Heart left ventricle (tissue), 16 donors: ENCODE results near the gene CDHR5. TPM values are rescaled to one million over a fixed set of nuclear protein-coding genes. Genes with fewer than 3 reads are reported as not detected.

ENCODE experiments used
- ATAC-seq, 4 donors: fragments of 200-7000 bp; cut with Tn5 transposase; one replicate each; pipeline ENCODE4 v1.9.1; 2020 to 2022; ENCODE audit warnings: moderate library complexity in 4 of 4, mild to moderate bottlenecking in 3 of 4, moderate number of reproducible peaks in 1 of 4
- DNase-seq, 5 donors: peaks; one replicate each; pipeline ENCODE4 v3.0.0-alpha.2; 2020
- H3K27ac ChIP-seq, 12 donors: fragments of 200-600 bp; sonication (generic) in 4 of 12; one replicate each; pipeline versions ENCODE4 v1.5.0 to v1.8.0; 2016 to 2022; ENCODE audit warnings: mild to moderate bottlenecking in 2 of 12
- H3K27me3 ChIP-seq, 9 donors: fragments of 200-600 bp; sonication (generic) in 2 of 9; one replicate each; pipeline versions ENCODE4 v1.5.1 to v1.8.0; 2016 to 2022; ENCODE audit warnings: mild to moderate bottlenecking in 3 of 9
- H3K36me3 ChIP-seq, 9 donors: fragments of 200-600 bp; sonication (generic) in 2 of 9; one replicate each; pipeline versions ENCODE4 v1.5.0 to v1.8.0; 2018 to 2022; ENCODE audit warnings: mild to moderate bottlenecking in 2 of 9
- H3K4me1 ChIP-seq, 12 donors: fragments of 200-600 bp; sonication (generic) in 4 of 12; one replicate each; pipeline versions ENCODE4 v1.5.0 to v1.8.0; 2016 to 2022; ENCODE audit warnings: mild to moderate bottlenecking in 3 of 12
- H3K4me3 ChIP-seq, 12 donors: fragments of 200-600 bp; sonication (generic) in 4 of 12; one replicate each; pipeline versions ENCODE4 v1.5.0 to v1.8.0; 2017 to 2022; ENCODE audit warnings: mild to moderate bottlenecking in 9 of 12, moderate library complexity in 4 of 12
- H3K9me3 ChIP-seq, 12 donors: fragments of 200-600 bp; sonication (generic) in 4 of 12; one replicate each; pipeline versions ENCODE4 v1.5.0 to v1.8.0; 2016 to 2022; ENCODE audit warnings: mild to moderate bottlenecking in 1 of 12
- CTCF ChIP-seq, 12 donors: fragments of 200-600 bp; sonication (generic) in 4 of 12; IDR thresholded peaks; one replicate each; pipeline versions ENCODE4 v1.5.0 to v1.8.0; 2018 to 2022; ENCODE audit warnings: antibody characterized with exemption in 12 of 12, mild to moderate bottlenecking in 5 of 12
- POLR2A ChIP-seq, 2 donors: fragments of 450-650 bp; IDR thresholded peaks; one replicate each; pipeline ENCODE4 v1.6.1; 2017; ENCODE audit warnings: antibody characterized with exemption in 2 of 2, mild to moderate bottlenecking in 2 of 2, moderate library complexity in 2 of 2
- WGBS, 4 donors: extraction: QIAGEN DNeasy Blood & Tissue Kit in 2 of 4; methylation state at CpG; one replicate each; pipeline versions ENCODE4 v1.1.5 to v1.1.7; 2013 to 2018; 5-methylcytosine and 5-hydroxymethylcytosine counted together
- intact Hi-C, 10 donors: fragments of 100-400 bp; cut with DNase I; formaldehyde crosslinking; loops; one replicate each; pipeline versions ENCODE4 v1.11.1 to v1.14.2; 2022
- polyA plus RNA-seq, 2 donors: library from polyadenylated mRNA; stranded (reverse); fragments of 200-250 nt; gene quantifications; one replicate each; pipeline ENCODE4 v1.2.3, GENCODE V29; 2013
- total RNA-seq, 9 donors: library from RNA; depleted of rRNA in 2 of 9; stranded (reverse); fragments of >200 nt in 2 of 9; fragmentation: NEBNext Ultra II Directional in 3 of 9; extraction: Animal tissue kit (Norgen Biotek cat#: 25700) in 3 of 9; gene quantifications; one replicate each; pipeline versions ENCODE4 v1.1.0 to v1.2.4, GENCODE V29; 2016 to 2023
- donor health status: ischemic (EF 13 %, LVEDD 7.1; RV severe dilation, severe dysfunction).
- donor health status: healthy with polysubstance abuse.
- donor health status: DM: no; HTN: yes; CAD: no.
- donor health status: DM: no; HTN: no; CAD: no.
- donor health status: ischemic (EF 25% LVEDD 6.9; RV normal size, moderate dysfunction).
- donor health status: ischemic (EF 25% LVEDD 5.7; RV mildly dilated, moderate dysfunction).
- donor health status: healthy.
- donor health status: DM: yes; HTN: yes; CAD: no.
- donor health status: ischemic (EF 35%, LVEDD 5.7; RV mildly dilated, moderate dysfunction).
- donor health status: nonischemic (EF 11% LVEDD 7.7; RV severe dilation, severe dysfunction).
- donor health status: DM: yes; HTN: yes; CAD: no.
- donor health status: PGD.
- donor health status: ischemic (EF 29% LVEDD 5.4; RV normal size, mild dysfunction).
- donor health status: nonischemic (EF 23%, LVEDD 6.1; RV moderate dilation, normal function).

Gene CDHR5
- total and polyA plus RNA-seq, 11 donors, result 0.07 TPM; not detected in 10

DNA sequence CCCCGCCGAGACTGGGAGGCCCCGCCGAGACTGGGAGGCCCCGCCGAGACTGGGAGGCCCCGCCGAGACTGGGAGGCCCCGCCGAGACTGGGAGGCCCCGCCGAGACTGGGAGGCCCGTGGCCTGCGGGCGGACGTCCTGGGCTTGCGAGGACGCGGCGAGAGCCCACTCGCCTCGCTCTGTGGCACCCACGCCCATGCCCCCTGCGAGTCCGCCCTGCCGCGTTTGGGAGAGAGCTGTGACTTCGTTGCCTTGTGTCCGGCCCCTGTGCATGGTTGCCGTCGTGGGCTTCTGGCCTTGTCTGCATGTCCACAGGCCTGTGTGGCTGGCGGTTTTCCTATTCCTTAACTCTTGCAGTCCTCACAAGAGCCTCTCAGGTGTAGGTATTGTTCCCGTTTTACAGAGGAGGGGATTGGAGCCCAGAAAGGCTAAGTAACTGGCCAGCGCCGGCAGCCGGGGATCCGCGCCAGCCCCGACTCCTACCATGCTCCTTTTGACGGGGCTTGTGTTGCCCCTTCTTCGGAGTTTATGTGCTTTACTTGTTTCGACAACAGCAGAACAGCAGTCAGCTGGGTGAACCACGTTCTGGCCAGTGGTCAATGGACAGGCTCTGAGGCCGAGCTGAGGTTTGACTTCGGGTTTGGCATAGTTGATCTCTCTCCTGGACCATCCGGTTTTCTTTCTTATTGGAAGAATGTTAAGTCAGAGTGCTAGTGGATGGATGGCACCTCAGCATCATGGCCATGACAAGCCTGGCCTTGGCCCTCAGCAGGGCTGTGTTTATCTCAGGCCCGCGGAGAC is 47.7 kb downstream of the CDHR5 start:
- intact Hi-C loops, result loop anchor here in 2 of 10 donors (5.0 kb wide), 2 partner anchors 35 to 40 kb away; partner anchors contain the start of gene IRF7 (in 1 of the 2)
- ATAC-seq, result no peak
- WGBS, 4 donors, result 3 to 5% (median 4%) methylated on average over 21 to 46 of the region's 48 CpGs
- peaks cover 20 to 65% (median 51%) of the 10 kb centered on the region in 12 donors for H3K4me1 ChIP-seq
- peak overlapping the region in 11 of 12 donors; percentile 46 to 97 (median 91) for H3K27ac ChIP-seq
- DNase-seq, result peak in 1 of 5 donors; percentile 71
- peaks cover 0 to 8% (median 3%) of the 10 kb centered on the region in 9 donors for H3K36me3 ChIP-seq
- TF ChIP-seq CTCF (IDR thresholded peaks at IDR 0.05) (no peak), POLR2A (IDR thresholded peaks at IDR 0.05) (no peak)
- peak overlapping the region; percentile 60 to 99 (median 84) for H3K4me3 ChIP-seq
- peaks cover 0 to 6% (median 0%) of the 10 kb centered on the region in 9 donors for H3K27me3 ChIP-seq
- H3K9me3 ChIP-seq, result no peaks in the 10 kb centered on the region

DNA sequence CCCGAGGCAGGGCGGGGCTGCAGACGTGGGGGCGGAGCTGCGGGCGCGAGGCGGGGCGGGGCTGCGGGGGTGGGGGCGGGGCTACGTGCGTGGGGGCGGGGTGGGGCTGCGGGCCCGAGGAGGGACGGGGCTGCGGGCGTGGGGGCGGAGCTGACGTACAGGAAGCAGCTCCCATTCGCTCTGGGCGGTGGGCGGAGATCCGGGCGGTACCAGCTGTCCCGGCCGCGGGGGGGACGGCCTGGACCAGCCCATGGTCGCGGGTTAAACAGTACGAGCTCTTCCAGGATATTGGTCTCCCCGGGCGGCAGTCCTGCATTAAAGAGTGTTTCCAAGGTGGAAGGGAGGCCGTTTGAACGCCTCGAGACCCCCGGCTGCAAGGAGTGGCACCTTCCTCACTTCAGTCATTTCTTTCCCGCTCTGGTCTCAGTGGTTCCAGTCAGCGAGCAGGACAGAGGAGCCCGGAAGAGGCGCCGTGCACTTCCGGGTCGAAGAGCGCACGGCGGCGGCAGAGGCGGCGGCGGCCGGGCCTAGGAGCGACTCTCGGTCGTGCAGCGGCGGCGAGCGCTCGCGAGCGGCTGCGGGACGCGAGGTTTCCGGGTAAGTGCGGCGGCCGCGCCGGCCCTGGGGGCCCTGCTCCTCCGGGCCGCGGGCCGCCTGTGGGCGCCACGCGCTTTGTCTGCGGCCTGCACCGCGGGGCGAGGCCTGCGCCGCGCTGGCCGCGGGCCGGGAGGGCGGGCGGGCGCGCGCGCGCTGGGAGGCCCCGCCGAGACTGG is 48.6 kb downstream of the CDHR5 start, which contains the start of gene PHRF1:
Gene PHRF1, plus strand, starts transcription at position 475 of the 773 bp plus-strand sequence. CDS start 5,043 bp downstream, outside the sequence.
- no peak for TF ChIP-seq CTCF (IDR thresholded peaks at IDR 0.05)
- peak in 1 of 2 donors; percentile 70 for TF ChIP-seq POLR2A (IDR thresholded peaks at IDR 0.05)
- DNase-seq (peak; percentile 97 to 98 (median 97)), ATAC-seq (peak; percentile 91 to 99 (median 94))
- intact Hi-C loops, result loop anchor here in 2 of 10 donors (5.0 kb wide), 2 partner anchors 36 to 41 kb away; partner anchors contain the start of gene IRF7 (in 1 of the 2)
- Histone ChIP-seq H3K4me1 (peaks cover 20 to 57% (median 50%) of the 10 kb centered on the region in 12 donors), H3K4me3 (peak within 1 kb of the TSS; percentile 74 to 99 (median 84)), H3K27me3 (peaks cover 0 to 6% (median 0%) of the 10 kb centered on the region in 9 donors), H3K36me3 (no peaks in the 10 kb centered on the region), H3K9me3 (no peaks in the 10 kb centered on the region), H3K27ac (peak within 1 kb of the TSS; percentile 88 to 98 (median 96))
- 0 to 1% (median 1%) methylated on average over 24 to 97 of the region's 99 CpGs for WGBS, 4 donors

DNA sequence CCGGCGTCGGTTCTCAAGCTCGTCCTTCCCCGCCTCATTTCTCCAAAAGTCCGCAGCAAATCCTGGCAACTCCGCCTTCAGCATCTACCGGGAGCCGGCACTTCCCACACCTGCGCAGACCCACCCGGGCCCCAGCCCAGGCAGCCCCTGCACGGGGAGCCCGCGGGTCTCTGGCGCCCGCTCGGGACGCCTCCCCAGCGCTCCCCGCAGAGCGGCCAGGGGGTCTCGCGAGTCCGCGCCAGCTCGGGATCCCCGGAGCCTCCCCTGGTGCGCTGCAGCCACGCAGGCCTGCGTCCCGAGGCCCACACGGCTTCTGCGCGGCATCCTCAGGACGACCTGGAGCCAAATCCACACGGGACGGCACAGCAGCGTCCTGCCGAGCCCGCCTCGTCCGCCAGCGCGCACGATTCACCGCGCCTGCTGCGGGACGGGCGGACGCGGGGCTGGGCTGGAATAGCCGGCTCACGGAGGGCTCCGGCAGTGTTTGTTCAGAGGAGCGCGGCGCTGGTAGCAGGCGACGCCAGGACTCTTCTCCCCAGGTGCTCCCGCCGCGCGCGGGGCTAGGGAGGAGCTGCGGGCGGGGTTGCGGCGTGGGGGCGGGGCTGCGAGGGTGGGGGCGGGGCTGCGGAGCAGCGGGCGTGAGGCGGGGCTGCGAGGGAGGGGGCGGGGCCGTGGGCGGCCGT is 49.3 kb downstream of the CDHR5 start:
- ATAC-seq, result peak in 2 of 4 donors; percentile 12 to 27
- H3K4me1 ChIP-seq, result peaks cover 20 to 52% (median 45%) of the 10 kb centered on the region in 12 donors
- 0 to 2% (median 1%) methylated on average over 18 to 81 of the region's 81 CpGs for WGBS, 4 donors
- peaks cover 0 to 6% (median 0%) of the 10 kb centered on the region in 9 donors for H3K27me3 ChIP-seq
- H3K4me3 ChIP-seq, result peak overlapping the region; percentile 67 to 84 (median 74)
- H3K36me3 ChIP-seq, result no peaks in the 10 kb centered on the region
- H3K9me3 ChIP-seq, result no peaks in the 10 kb centered on the region
- intact Hi-C loops, result loop anchor here in 2 of 10 donors (5.0 kb wide), 2 partner anchors 37 to 42 kb away; partner anchors contain the start of gene IRF7 (in 1 of the 2)
- DNase-seq, result peak in 2 of 5 donors; percentile 78 to 80
- peak overlapping the region in 9 of 12 donors; percentile 26 to 81 (median 60) for H3K27ac ChIP-seq
- TF ChIP-seq POLR2A (IDR thresholded peaks at IDR 0.05), result peak in 1 of 2 donors; percentile 25
- no peak for TF ChIP-seq CTCF (IDR thresholded peaks at IDR 0.05)
